ENCODE results near the gene RSRC1.

DNA sequence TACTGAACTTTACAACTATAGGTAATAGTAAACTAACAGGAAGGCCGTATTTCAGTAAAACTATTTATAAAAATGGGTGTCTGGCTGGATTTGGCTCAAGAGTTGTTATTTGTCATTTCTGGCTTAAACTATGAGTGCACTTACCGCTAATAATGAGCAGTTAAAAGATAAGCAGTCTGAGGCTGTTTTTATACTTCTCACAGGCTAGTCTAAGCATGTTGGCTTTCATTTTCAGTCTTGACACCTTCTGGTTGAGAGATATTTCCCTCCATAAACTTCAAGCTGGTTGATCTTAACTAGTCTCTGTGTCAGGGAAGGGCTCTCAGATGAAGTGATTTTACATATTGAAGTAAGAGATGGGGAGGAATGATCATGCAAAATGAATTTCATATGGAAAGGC lies 96.1 kb downstream of the RSRC1 start:
- no peak for TF ChIP-seq CTCF (conservative IDR thresholded peaks at IDR 0.05 in 1 of 2, IDR thresholded peaks at IDR 0.05 in 1 of 2; ENCODE audit: low read depth in 1 of 2, low read length in 2 of 2)
- TF ChIP-seq EZH2 (IDR thresholded peaks at IDR 0.05; ENCODE audit: low read length, missing control alignments): no peak
